HepG2 (cell line): ENCODE measurements around the gene COPS6. TPM values are rescaled to one million over a fixed set of nuclear protein-coding genes. Genes with fewer than 3 reads are reported as not detected.

Experiments used
- BATF2 ChIP-seq: sonication (generic); formaldehyde crosslinking; IDR thresholded peaks from 2 replicates; pipeline ENCODE4 v1.8.0; 2022; ENCODE audit warnings: mild to moderate bottlenecking, missing genetic modification reagents, moderate library complexity
- CBX5 ChIP-seq: sonication (generic); formaldehyde crosslinking; IDR thresholded peaks from 2 replicates; pipeline ENCODE4 v1.4.0; 2020; ENCODE audit warnings: missing genetic modification reagents, borderline replicate concordance
- LCORL ChIP-seq, 2 experiments: fragments of 450-650 bp in 1 of 2; sonication (generic) in 1 of 2; formaldehyde crosslinking in 1 of 2; IDR thresholded peaks; 2 replicates each; pipeline versions ENCODE4 v1.5.0 to v1.6.1; 2017 to 2020; ENCODE audit warnings: antibody characterized with exemption in 1 of 2, missing genetic modification reagents in 1 of 2
- NR2F2 ChIP-seq: IDR thresholded peaks from 2 replicates; pipeline ENCODE4 v1.6.1; 2012; ENCODE audit warnings: low read depth, inconsistent platforms, borderline replicate concordance
- PTBP1 ChIP-seq: fragments of 200-400 bp; formaldehyde crosslinking; IDR thresholded peaks from 2 replicates; pipeline ENCODE4 v1.6.1; 2018; ENCODE audit warnings: low read length, low read depth; ENCODE audit not compliant: poor library complexity, severe bottlenecking
- RBFOX2 ChIP-seq: fragments of 200-400 bp; formaldehyde crosslinking; IDR thresholded peaks from 2 replicates; pipeline ENCODE4 v1.6.1; 2017; ENCODE audit warnings: low read depth, mild to moderate bottlenecking, low read length
- RBM39 ChIP-seq: fragments of 200-400 bp; formaldehyde crosslinking; IDR thresholded peaks from one replicate; pipeline ENCODE4 v1.6.1; 2018; ENCODE audit warnings: antibody characterized with exemption, mild to moderate bottlenecking, low read depth, low read length; ENCODE audit not compliant: poor library complexity, severe bottlenecking
- REPIN1 ChIP-seq: sonication (generic); formaldehyde crosslinking; IDR thresholded peaks from 2 replicates; pipeline ENCODE4 v1.8.0; 2022; ENCODE audit warnings: missing genetic modification reagents, low read depth, mild to moderate bottlenecking, borderline replicate concordance
- RORA ChIP-seq: sonication (generic); formaldehyde crosslinking; IDR thresholded peaks from 2 replicates; pipeline ENCODE4 v1.5.0; 2020; ENCODE audit warnings: mild to moderate bottlenecking, missing genetic modification reagents, moderate library complexity
- SOX6 ChIP-seq, 2 experiments: fragments of 450-650 bp in 1 of 2; sonication (generic) in 1 of 2; formaldehyde crosslinking in 1 of 2; IDR thresholded peaks; 2 replicates each; pipeline versions ENCODE4 v1.4.0 to v1.6.1; 2017 to 2020; ENCODE audit warnings: antibody characterized with exemption in 1 of 2, mild to moderate bottlenecking in 1 of 2, missing genetic modification reagents in 1 of 2
- UBTF ChIP-seq: sonication (generic); formaldehyde crosslinking; IDR thresholded peaks from 2 replicates; pipeline ENCODE4 v1.4.0; 2020; ENCODE audit warnings: mild to moderate bottlenecking, missing genetic modification reagents
- YEATS2 ChIP-seq: sonication (generic); formaldehyde crosslinking; IDR thresholded peaks from 2 replicates; pipeline ENCODE4 v1.4.0; 2020; ENCODE audit warnings: missing genetic modification reagents, borderline replicate concordance
- ZFX ChIP-seq: sonication (generic); formaldehyde crosslinking; IDR thresholded peaks from 2 replicates; pipeline ENCODE4 v1.4.0; 2020; ENCODE audit warnings: mild to moderate bottlenecking, low read depth, missing genetic modification reagents, moderate library complexity
- ZGPAT ChIP-seq: IDR thresholded peaks from 2 replicates; pipeline ENCODE4 v1.6.1; 2016; ENCODE audit warnings: mild to moderate bottlenecking
- ZKSCAN8 ChIP-seq: IDR thresholded peaks from 2 replicates; pipeline ENCODE4 v1.6.1; 2016; ENCODE audit warnings: borderline replicate concordance, missing genetic modification reagents, missing compliant biosample characterization
- ZMYM2 ChIP-seq: sonication (generic); formaldehyde crosslinking; IDR thresholded peaks from 2 replicates; pipeline ENCODE4 v1.8.0; 2022; ENCODE audit warnings: mild to moderate bottlenecking, missing genetic modification reagents
- ZNF556 ChIP-seq: sonication (generic); formaldehyde crosslinking; IDR thresholded peaks from 2 replicates; pipeline ENCODE4 v1.4.0; 2020; ENCODE audit warnings: mild to moderate bottlenecking, missing genetic modification reagents, borderline replicate concordance
- ZNF687 ChIP-seq: sonication (generic); formaldehyde crosslinking; IDR thresholded peaks from 2 replicates; pipeline ENCODE4 v1.5.1; 2020; ENCODE audit warnings: mild to moderate bottlenecking, missing genetic modification reagents, moderate library complexity
- ZSCAN22 ChIP-seq: sonication (generic); formaldehyde crosslinking; IDR thresholded peaks from 2 replicates; pipeline ENCODE4 v1.4.0; 2020; ENCODE audit warnings: mild to moderate bottlenecking, missing genetic modification reagents
- polyA plus RNA-seq, 8 experiments: library from polyadenylated mRNA; depleted of rRNA in 3 of 8; stranded (reverse) in 7 of 8; unstranded in 1 of 8; fragments of >200 nt; fragmentation: Illumina TruSeq in 4 of 8; extraction: Trizol in 4 of 8; gene quantifications; 2 replicates each; pipeline versions ENCODE4 v1.2.1 to v1.2.3, GENCODE V29; 2011 to 2016; ENCODE audit warnings: low read depth in 4 of 8, missing spikeins in 1 of 8, mixed read lengths in 1 of 8; ENCODE audit not compliant: insufficient read depth in 1 of 8
- total RNA-seq, 5 experiments: library from RNA; depleted of rRNA; stranded (reverse); fragments of >200 nt; fragmentation: Illumina TruSeq; extraction: Trizol; gene quantifications; 2 replicates each; pipeline ENCODE4 v1.2.3, GENCODE V29; 2016; ENCODE audit warnings: low read depth in 1 of 5

COPS6 gene
- total and polyA plus RNA-seq, 2 of the 13 experiments (the other 11 are each of a cell fraction or from before 2014, with no cell fraction given) = 33.4 to 117 TPM

- peak; percentile 48; the same call in 1 of the 2 replicates for TF ChIP-seq UBTF (CRISPR knock-in tag)
- TF ChIP-seq ZNF556 = no peak
- TF ChIP-seq ZFX = 0 out of 2 replicates have a peak, but pooled peaks have one; percentile 30
- TF ChIP-seq ZSCAN22 (CRISPR knock-in tag) = no peak
- TF ChIP-seq RBM39 = peak; percentile 99
- TF ChIP-seq RORA (CRISPR knock-in tag) = no peak
- TF ChIP-seq ZNF687 (CRISPR knock-in tag) = peak; percentile 75
- TF ChIP-seq CBX5 = 0 out of 2 replicates have a peak, but pooled peaks have one; percentile 38
- TF ChIP-seq PTBP1 = peak; percentile 32
- 0 out of 2 replicates have a peak, but pooled peaks have one; percentile 51 for TF ChIP-seq ZMYM2
- no peak for TF ChIP-seq ZKSCAN8
- peak; percentile 60; the same call in 1 of the 2 replicates for TF ChIP-seq ZGPAT (CRISPR knock-in tag)
- peak; percentile 34; the same call in 1 of the 2 replicates for TF ChIP-seq NR2F2
- no peak for TF ChIP-seq RBFOX2
- no peak for TF ChIP-seq LCORL (IDR thresholded peaks at IDR 0.05)
- TF ChIP-seq LCORL (CRISPR knock-in tag; IDR thresholded peaks at IDR 0.05) = 0 out of 2 replicates have a peak, but pooled peaks have one; percentile 44
- no peak for TF ChIP-seq REPIN1 (CRISPR knock-in tag)
- TF ChIP-seq YEATS2 (CRISPR knock-in tag) = peak; percentile 52
- TF ChIP-seq SOX6 (IDR thresholded peaks at IDR 0.05) = no peak
- peak; percentile 29; the same call in 1 of the 2 replicates for TF ChIP-seq SOX6 (CRISPR knock-in tag; IDR thresholded peaks at IDR 0.05)
- TF ChIP-seq BATF2 = no peak
Observed at GRCh38 chr7:100130608-100131453, 42.1 kb downstream of the COPS6 start (continued).
